ENCODE measurements around the gene KRTAP3-1.

- TF ChIP-seq CTCF (IDR thresholded peaks at IDR 0.05) (no peak), BHLHE40 (IDR thresholded peaks at IDR 0.05; ENCODE audit: low read depth, low read length) (no peak), EP300 (IDR thresholded peaks at IDR 0.05) (no peak), POLR2A (IDR thresholded peaks at IDR 0.05; ENCODE audit: low read length) (no peak), KDM1A (IDR thresholded peaks at IDR 0.05; ENCODE audit: low read depth) (no peak), CEBPB (IDR thresholded peaks at IDR 0.05) (no peak), CHD2 (IDR thresholded peaks at IDR 0.05; ENCODE audit: low read length, partially characterized antibody) (no peak), SMC3 (IDR thresholded peaks at IDR 0.05) (no peak), RAD21 (conservative IDR thresholded peaks at IDR 0.05 in 1 of 2, IDR thresholded peaks at IDR 0.05 in 1 of 2) (no peak), HMGXB4 (CRISPR knock-in tag; IDR thresholded peaks at IDR 0.05; ENCODE audit: borderline replicate concordance) (no peak), JUN (IDR thresholded peaks at IDR 0.05) (no peak), E2F6 (IDR thresholded peaks at IDR 0.05; ENCODE audit: borderline replicate concordance, low read depth) (no peak), BCL3 (IDR thresholded peaks at IDR 0.05) (no peak), MAZ (IDR thresholded peaks at IDR 0.05; ENCODE audit: borderline replicate concordance, low read depth, low read length) (no peak)
These were observed 47.3 kb downstream of the KRTAP3-1 start for GRCh38 chr17:40961591-40961990.
